MM.1S (cell line): ENCODE data around the gene BICD1.

Source experiments
- EZH2phosphoT487 ChIP-seq: fragments of 300-600 bp; sonication (generic); IDR thresholded peaks from 2 replicates; pipeline ENCODE4 v1.6.1; 2018; ENCODE audit warnings: antibody characterized with exemption, low read length
- TF ChIP-seq, protein P1 (sequence below): fragments of 300-600 bp; sonication (generic); IDR thresholded peaks from 2 replicates; pipeline ENCODE4 v1.5.1; 2016; ENCODE audit warnings: antibody characterized with exemption, low read length, mixed read lengths

DNA sequence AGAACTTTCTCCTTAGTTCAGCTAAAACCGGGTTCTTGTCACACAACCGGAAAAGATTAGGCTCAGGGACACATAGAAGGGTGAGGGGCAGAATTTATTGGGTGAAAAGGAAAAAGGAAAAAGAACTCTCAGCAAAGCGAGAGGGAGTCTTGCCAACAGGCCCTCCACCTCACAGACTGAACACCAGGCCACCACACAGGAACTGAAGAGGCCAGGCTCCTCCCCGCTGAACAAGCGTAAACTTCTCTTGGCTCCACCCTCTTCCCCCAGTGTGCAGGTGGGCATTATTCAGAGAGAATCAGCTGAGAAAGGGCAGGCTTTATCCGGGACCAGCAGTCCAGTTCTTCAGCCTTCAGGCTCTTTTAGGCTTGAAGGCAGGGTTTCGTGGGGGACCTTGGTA, 167.1 kb downstream of the BICD1 start:
- TF ChIP-seq, protein P1, sequence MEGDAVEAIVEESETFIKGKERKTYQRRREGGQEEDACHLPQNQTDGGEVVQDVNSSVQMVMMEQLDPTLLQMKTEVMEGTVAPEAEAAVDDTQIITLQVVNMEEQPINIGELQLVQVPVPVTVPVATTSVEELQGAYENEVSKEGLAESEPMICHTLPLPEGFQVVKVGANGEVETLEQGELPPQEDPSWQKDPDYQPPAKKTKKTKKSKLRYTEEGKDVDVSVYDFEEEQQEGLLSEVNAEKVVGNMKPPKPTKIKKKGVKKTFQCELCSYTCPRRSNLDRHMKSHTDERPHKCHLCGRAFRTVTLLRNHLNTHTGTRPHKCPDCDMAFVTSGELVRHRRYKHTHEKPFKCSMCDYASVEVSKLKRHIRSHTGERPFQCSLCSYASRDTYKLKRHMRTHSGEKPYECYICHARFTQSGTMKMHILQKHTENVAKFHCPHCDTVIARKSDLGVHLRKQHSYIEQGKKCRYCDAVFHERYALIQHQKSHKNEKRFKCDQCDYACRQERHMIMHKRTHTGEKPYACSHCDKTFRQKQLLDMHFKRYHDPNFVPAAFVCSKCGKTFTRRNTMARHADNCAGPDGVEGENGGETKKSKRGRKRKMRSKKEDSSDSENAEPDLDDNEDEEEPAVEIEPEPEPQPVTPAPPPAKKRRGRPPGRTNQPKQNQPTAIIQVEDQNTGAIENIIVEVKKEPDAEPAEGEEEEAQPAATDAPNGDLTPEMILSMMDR = no peak
- TF ChIP-seq EZH2phosphoT487 = no peak
